GM18526 (cell line): ENCODE data around the gene CHMP4B.

Experiments
- POLR2A ChIP-seq: IDR thresholded peaks from 3 replicates; pipeline ENCODE4 v1.6.1; 2011; ENCODE audit not compliant: insufficient read length; ENCODE audit errors: extremely low read depth

Gene CHMP4B

GRCh38 chr20:33826270-33826897 is 15.2 kb downstream of the CHMP4B start:
- no peak for TF ChIP-seq POLR2A

GRCh38 chr20:33827109-33827508 is 16.0 kb downstream of the CHMP4B start:
- no peak for TF ChIP-seq POLR2A

GRCh38 chr20:33827634-33828325 is 16.6 kb downstream of the CHMP4B start:
- TF ChIP-seq POLR2A: no peak

GRCh38 chr20:33828326-33828844 is 17.2 kb downstream of the CHMP4B start:
- TF ChIP-seq POLR2A: no peak

- TF ChIP-seq POLR2A: no peak
Observed at GRCh38 chr20:33828967-33829560, 17.9 kb downstream of the CHMP4B start.

- no peak for TF ChIP-seq POLR2A
Observed at GRCh38 chr20:33829636-33830035, 18.5 kb downstream of the CHMP4B start.

GRCh38 chr20:33830371-33830770 is 19.2 kb downstream of the CHMP4B start:
- TF ChIP-seq POLR2A: no peak

GRCh38 chr20:33832103-33832804 is 21.1 kb downstream of the CHMP4B start:
- TF ChIP-seq POLR2A: no peak

GRCh38 chr20:33833333-33833732 is 22.2 kb downstream of the CHMP4B start:
- TF ChIP-seq POLR2A: no peak

GRCh38 chr20:33835615-33836172 is 24.5 kb downstream of the CHMP4B start:
- TF ChIP-seq POLR2A: no peak

GRCh38 chr20:33836277-33836676 is 25.1 kb downstream of the CHMP4B start:
- no peak for TF ChIP-seq POLR2A

GRCh38 chr20:33837096-33837830 is 26.1 kb downstream of the CHMP4B start:
- TF ChIP-seq POLR2A: no peak

- no peak for TF ChIP-seq POLR2A
Observed at GRCh38 chr20:33838035-33838864, 27.1 kb downstream of the CHMP4B start.

- TF ChIP-seq POLR2A: no peak
Observed at GRCh38 chr20:33839591-33839990, 28.4 kb downstream of the CHMP4B start.
